ENCODE results near the gene PCARE.

PCARE gene

DNA sequence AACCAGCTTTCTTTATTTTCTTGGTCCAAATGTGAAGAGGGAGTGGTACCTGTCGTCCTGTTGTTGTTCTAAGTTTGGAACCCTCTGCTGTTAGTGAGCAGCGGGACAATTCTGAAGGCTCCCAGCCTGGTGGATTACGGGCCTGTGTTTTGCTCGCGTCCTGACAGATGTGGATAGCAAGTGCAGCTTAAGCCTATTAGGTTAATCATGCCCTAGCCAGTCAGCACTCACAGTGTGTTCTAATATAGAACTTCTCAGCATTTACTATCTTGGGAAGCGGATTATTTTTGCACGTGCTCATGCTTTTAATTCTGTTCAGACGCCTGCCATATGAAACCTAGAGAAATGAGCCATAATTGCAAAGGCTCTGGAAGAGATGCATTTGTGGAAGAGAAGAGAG, at the start of gene PCARE:
Gene PCARE, minus strand, starts transcription at position 113 of the 400 bp plus-strand sequence. CDS start 262 bp downstream, outside the sequence.
- no peak for TF ChIP-seq FOXM1 (IDR thresholded peaks at IDR 0.05; ENCODE audit: borderline replicate concordance, low read depth)
- TF ChIP-seq TEAD4 (IDR thresholded peaks at IDR 0.05) = no peak
- no peak for TF ChIP-seq NFIC (IDR thresholded peaks at IDR 0.05)
- no peak for TF ChIP-seq EGR1 (IDR thresholded peaks at IDR 0.05)
- TF ChIP-seq ZBTB7A (IDR thresholded peaks at IDR 0.05; ENCODE audit: low read depth) = no peak
- TF ChIP-seq, protein P1, sequence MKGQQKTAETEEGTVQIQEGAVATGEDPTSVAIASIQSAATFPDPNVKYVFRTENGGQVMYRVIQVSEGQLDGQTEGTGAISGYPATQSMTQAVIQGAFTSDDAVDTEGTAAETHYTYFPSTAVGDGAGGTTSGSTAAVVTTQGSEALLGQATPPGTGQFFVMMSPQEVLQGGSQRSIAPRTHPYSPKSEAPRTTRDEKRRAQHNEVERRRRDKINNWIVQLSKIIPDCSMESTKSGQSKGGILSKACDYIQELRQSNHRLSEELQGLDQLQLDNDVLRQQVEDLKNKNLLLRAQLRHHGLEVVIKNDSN (IDR thresholded peaks at IDR 0.05) = no peak
- no peak for TF ChIP-seq TCF12 (IDR thresholded peaks at IDR 0.05; ENCODE audit: low read depth)
- TF ChIP-seq, protein P2, sequence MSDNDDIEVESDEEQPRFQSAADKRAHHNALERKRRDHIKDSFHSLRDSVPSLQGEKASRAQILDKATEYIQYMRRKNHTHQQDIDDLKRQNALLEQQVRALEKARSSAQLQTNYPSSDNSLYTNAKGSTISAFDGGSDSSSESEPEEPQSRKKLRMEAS (IDR thresholded peaks at IDR 0.05) = no peak
- no peak for TF ChIP-seq EP300 (IDR thresholded peaks at IDR 0.05; ENCODE audit: borderline replicate concordance)
- no peak for TF ChIP-seq CEBPB (IDR thresholded peaks at IDR 0.05)
- TF ChIP-seq TAF1 (IDR thresholded peaks at IDR 0.05; ENCODE audit: low read depth) = no peak
- TF ChIP-seq CREB1 (IDR thresholded peaks at IDR 0.05; ENCODE audit: low read depth) = no peak
- TF ChIP-seq, protein P3, sequence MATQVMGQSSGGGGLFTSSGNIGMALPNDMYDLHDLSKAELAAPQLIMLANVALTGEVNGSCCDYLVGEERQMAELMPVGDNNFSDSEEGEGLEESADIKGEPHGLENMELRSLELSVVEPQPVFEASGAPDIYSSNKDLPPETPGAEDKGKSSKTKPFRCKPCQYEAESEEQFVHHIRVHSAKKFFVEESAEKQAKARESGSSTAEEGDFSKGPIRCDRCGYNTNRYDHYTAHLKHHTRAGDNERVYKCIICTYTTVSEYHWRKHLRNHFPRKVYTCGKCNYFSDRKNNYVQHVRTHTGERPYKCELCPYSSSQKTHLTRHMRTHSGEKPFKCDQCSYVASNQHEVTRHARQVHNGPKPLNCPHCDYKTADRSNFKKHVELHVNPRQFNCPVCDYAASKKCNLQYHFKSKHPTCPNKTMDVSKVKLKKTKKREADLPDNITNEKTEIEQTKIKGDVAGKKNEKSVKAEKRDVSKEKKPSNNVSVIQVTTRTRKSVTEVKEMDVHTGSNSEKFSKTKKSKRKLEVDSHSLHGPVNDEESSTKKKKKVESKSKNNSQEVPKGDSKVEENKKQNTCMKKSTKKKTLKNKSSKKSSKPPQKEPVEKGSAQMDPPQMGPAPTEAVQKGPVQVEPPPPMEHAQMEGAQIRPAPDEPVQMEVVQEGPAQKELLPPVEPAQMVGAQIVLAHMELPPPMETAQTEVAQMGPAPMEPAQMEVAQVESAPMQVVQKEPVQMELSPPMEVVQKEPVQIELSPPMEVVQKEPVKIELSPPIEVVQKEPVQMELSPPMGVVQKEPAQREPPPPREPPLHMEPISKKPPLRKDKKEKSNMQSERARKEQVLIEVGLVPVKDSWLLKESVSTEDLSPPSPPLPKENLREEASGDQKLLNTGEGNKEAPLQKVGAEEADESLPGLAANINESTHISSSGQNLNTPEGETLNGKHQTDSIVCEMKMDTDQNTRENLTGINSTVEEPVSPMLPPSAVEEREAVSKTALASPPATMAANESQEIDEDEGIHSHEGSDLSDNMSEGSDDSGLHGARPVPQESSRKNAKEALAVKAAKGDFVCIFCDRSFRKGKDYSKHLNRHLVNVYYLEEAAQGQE (IDR thresholded peaks at IDR 0.05; ENCODE audit: low read depth) = no peak
- TF ChIP-seq RAD21 (IDR thresholded peaks at IDR 0.05; ENCODE audit: low read depth) = no peak
- TF ChIP-seq YY1 (IDR thresholded peaks at IDR 0.05; ENCODE audit: low read depth) = no peak

DNA sequence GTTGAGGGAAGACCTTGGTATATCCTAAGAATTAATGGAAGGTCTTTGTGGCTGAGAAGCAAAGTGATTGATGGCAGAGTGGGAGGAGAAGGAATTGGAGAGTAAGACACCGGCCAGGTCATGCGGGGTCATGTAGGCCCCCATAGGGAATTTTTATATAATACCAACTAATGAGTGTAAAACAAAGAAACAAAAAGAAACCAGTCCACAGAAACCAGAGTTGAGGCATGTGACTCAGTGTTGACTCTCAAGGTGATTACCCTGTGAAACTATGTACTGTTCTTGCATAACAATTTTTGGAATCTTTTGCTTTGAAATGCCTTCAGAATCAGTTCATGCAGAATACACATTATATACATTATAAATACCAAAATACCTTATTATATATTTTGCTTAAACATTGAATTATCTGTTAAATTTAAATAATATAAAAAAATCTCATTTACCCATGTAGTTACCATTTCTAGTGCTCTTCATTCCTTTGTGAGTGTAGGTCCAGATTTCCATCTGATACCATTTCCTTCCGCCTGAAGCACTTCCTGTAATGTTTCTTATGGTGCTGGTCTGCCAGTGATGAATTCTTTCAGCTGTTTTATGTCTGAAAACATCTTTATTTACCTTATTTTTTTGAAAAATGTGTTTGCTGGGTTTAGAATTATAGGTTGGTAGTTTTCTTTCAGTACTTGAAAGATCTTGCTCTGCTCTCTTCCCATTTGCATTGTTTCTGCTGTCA, 49.5 kb upstream of the PCARE start:
- TF ChIP-seq, protein P2 (IDR thresholded peaks at IDR 0.05) = no peak
- no peak for TF ChIP-seq NFIC (IDR thresholded peaks at IDR 0.05)
- TF ChIP-seq ZBTB7A (IDR thresholded peaks at IDR 0.05; ENCODE audit: low read depth) = no peak
- no peak for TF ChIP-seq RAD21 (IDR thresholded peaks at IDR 0.05; ENCODE audit: low read depth)
- peak; percentile 68 for TF ChIP-seq CEBPB (IDR thresholded peaks at IDR 0.05)
- TF ChIP-seq TEAD4 (IDR thresholded peaks at IDR 0.05) = peak; percentile 76
- TF ChIP-seq TAF1 (IDR thresholded peaks at IDR 0.05; ENCODE audit: low read depth) = no peak
- TF ChIP-seq, protein P1 (IDR thresholded peaks at IDR 0.05) = no peak
- peak; percentile 54; the same call in 1 of the 2 replicates for TF ChIP-seq TCF12 (IDR thresholded peaks at IDR 0.05; ENCODE audit: low read depth)
- TF ChIP-seq FOXM1 (IDR thresholded peaks at IDR 0.05; ENCODE audit: borderline replicate concordance, low read depth) = peak; percentile 39; the same call in 1 of the 2 replicates
- no peak for TF ChIP-seq YY1 (IDR thresholded peaks at IDR 0.05; ENCODE audit: low read depth)
- TF ChIP-seq EP300 (IDR thresholded peaks at IDR 0.05; ENCODE audit: borderline replicate concordance) = peak; percentile 56; the same call in 1 of the 2 replicates
- no peak for TF ChIP-seq CREB1 (IDR thresholded peaks at IDR 0.05; ENCODE audit: low read depth)
- no peak for TF ChIP-seq EGR1 (IDR thresholded peaks at IDR 0.05)
- TF ChIP-seq, protein P3 (IDR thresholded peaks at IDR 0.05; ENCODE audit: low read depth) = no peak

DNA sequence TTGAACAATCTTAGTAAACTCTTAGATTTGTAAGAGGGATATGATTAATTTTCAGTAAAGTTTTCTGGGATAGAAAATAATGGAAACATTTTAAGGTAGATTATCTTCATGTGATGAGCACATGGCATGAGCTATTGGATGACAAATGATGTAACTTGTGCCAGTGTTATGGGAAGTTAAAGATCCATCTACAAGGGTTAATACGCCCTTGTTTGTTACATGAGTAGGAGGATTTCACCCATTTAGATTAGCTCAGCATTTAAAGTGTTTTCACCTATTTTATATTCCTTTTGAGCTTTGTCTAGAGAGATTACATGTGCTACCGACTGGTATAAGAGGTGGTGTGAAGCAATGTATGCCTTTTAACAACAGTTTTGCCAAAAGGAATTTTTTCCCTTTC, 46.5 kb upstream of the PCARE start:
- TF ChIP-seq, protein P2 (IDR thresholded peaks at IDR 0.05) = no peak

DNA sequence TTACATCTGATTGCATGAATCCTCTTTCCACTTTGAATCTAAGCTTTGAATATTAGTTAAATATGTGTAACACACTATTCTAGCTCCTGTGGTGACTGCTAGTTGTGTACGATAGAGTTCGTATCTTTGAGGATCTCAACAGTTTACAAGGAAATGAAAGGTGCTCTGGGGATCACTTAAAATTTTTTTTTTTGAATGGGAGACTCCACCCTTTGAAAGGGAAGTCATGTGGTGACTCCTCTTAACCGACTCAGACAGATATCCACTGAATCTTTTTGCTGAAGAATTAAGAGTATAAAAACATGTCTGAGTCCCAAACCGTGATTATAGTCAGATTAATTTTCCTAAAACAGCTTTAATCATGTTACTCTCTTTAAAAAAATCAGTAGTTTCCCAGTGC, 44.9 kb upstream of the PCARE start:
- TF ChIP-seq NFIC (IDR thresholded peaks at IDR 0.05) (no peak), CEBPB (IDR thresholded peaks at IDR 0.05) (no peak), FOXM1 (IDR thresholded peaks at IDR 0.05; ENCODE audit: borderline replicate concordance, low read depth) (no peak)
- TF ChIP-seq, protein P2 (IDR thresholded peaks at IDR 0.05) = no peak

DNA sequence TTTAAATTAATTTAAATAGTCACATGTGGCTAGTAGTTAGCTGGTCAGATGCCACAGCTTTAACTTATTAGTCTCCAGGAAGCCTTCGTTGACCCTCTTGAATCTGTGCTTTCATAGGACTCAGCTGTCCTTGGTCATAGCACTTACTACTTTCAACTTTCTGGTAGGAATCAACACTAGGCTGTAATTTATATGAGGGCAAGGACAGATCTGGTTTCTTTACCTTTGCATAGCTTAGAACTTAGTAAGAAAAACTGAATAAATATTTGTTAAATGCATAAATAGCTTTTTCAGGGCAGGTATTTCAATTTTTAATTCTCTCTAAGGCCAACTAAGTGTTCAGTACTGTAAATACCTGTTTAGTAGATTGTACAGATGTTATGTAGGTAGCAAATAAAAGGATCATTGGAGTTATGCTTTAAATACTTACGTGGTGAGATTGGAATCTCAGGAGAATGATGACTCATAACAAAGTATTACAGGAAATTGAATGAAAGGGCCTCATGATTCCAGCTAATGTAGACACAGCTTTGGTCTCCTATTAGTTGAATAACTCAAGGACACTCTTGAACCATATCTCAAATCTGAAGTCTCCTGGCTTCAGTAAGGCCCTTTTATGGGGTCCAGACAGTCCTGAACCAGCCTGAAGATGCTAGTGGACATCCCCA, 43.4 kb upstream of the PCARE start:
- TF ChIP-seq EGR1 (IDR thresholded peaks at IDR 0.05) (no peak), CEBPB (IDR thresholded peaks at IDR 0.05) (no peak), NFIC (IDR thresholded peaks at IDR 0.05) (no peak), ZBTB7A (IDR thresholded peaks at IDR 0.05; ENCODE audit: low read depth) (no peak), RAD21 (IDR thresholded peaks at IDR 0.05; ENCODE audit: low read depth) (no peak), FOXM1 (IDR thresholded peaks at IDR 0.05; ENCODE audit: borderline replicate concordance, low read depth) (no peak), EP300 (IDR thresholded peaks at IDR 0.05; ENCODE audit: borderline replicate concordance) (no peak), TEAD4 (IDR thresholded peaks at IDR 0.05) (peak; percentile 72), CREB1 (IDR thresholded peaks at IDR 0.05; ENCODE audit: low read depth) (no peak), TCF12 (IDR thresholded peaks at IDR 0.05; ENCODE audit: low read depth) (no peak), TAF1 (IDR thresholded peaks at IDR 0.05; ENCODE audit: low read depth) (no peak)
- TF ChIP-seq, protein P3 (IDR thresholded peaks at IDR 0.05; ENCODE audit: low read depth) = no peak
- TF ChIP-seq, protein P2 (IDR thresholded peaks at IDR 0.05) = 0 out of 2 replicates have a peak, but pooled peaks have one; percentile 11
- TF ChIP-seq, protein P1 (IDR thresholded peaks at IDR 0.05) = no peak

Data from Ishikawa (cell line).